Tibial artery (tissue), 4 donors: ENCODE measurements around the gene FBXW11.

ENCODE experiments used
- DNase-seq, 2 donors: peaks; one replicate each; pipeline ENCODE4 v3.0.0-alpha.2; 2019
- H3K27ac ChIP-seq, 2 donors: fragments of 200-600 bp; sonication (generic) in 1 of 2; 1 replicate in 1 of 2; 2 replicates in 1 of 2; pipeline ENCODE4 v1.5.1; 2018 to 2019; ENCODE audit warnings: mild to moderate bottlenecking in 1 of 2
- H3K27me3 ChIP-seq, 2 donors: fragments of 200-600 bp; sonication (generic) in 1 of 2; one replicate each; pipeline versions ENCODE4 v1.5.1 to v1.6.0; 2016 to 2019
- H3K36me3 ChIP-seq, 3 donors: fragments of 200-600 bp; sonication (generic) in 2 of 3; one replicate each; pipeline ENCODE4 v1.5.1; 2016 to 2019; ENCODE audit warnings: mild to moderate bottlenecking in 2 of 3
- H3K4me1 ChIP-seq, 4 donors: fragments of 200-600 bp; sonication (generic) in 2 of 4; 1 replicate in 3 of 4; 2 replicates in 1 of 4; pipeline ENCODE4 v1.5.1; 2016 to 2019
- H3K4me3 ChIP-seq, 2 donors: fragments of 200-600 bp; sonication (generic) in 1 of 2; 1 replicate in 1 of 2; 2 replicates in 1 of 2; pipeline ENCODE4 v1.5.1; 2018 to 2019; ENCODE audit warnings: mild to moderate bottlenecking in 2 of 2
- H3K9me3 ChIP-seq, 3 donors: fragments of 200-600 bp; sonication (generic) in 1 of 3; one replicate each; pipeline ENCODE4 v1.5.1; 2016 to 2019
- intact Hi-C: fragments of 100-400 bp; cut with DNase I; formaldehyde crosslinking; loops from one replicate; pipeline ENCODE4 v1.15.0; 2023; ENCODE audit warnings: low total_unique reads
- TF ChIP-seq, protein P1 (sequence below), 2 experiments: fragments of 200-600 bp in 1 of 2; fragments of 450-650 bp in 1 of 2; IDR thresholded peaks; one replicate each; pipeline ENCODE4 v1.5.1; 2017 to 2019; ENCODE audit warnings: antibody characterized with exemption in 2 of 2, mild to moderate bottlenecking in 1 of 2, moderate library complexity in 1 of 2

The FBXW11 gene

DNA sequence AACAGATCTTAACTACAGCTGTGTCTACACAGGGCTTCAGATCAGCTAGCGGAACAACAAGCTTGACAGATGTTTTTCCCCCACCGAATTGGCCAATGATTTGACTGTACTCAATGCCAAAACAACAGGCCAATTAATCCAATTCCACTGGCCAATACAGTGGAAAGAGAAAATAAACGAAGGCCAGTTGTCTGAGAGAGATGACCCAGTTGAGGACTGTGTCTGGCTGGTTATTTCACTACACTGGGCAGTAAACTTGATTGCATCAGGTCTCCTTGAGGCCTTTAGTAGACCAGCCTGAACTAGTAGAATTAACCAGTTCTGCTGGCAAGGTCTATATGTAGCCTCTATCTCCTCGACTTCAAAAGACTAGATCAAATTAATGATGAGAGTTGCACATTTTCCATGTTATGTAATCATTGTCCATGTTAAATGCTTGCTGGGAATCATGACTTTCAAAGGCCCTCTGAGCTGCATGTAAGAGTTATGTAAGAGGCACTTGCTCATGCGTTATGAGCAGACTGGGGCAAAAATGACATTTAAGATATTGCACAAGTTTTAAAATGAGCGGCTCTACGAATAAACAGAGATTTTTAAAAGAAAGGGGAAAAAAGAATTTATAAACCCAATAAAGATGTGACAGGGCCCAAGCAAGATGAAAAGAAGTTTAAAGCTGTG lies 192.5 kb downstream of the FBXW11 start:
- Histone ChIP-seq H3K9me3 (peaks cover 0 to 13% (median 5%) of the 10 kb centered on the region in 3 donors), H3K36me3 (no peaks in the 10 kb centered on the region), H3K4me3 (no peak overlapping the region), H3K27me3 (peaks cover 0 to 8% of the 10 kb centered on the region in 2 donors), H3K4me1 (no peaks in the 10 kb centered on the region), H3K27ac (no peak overlapping the region)
- TF ChIP-seq, protein P1, sequence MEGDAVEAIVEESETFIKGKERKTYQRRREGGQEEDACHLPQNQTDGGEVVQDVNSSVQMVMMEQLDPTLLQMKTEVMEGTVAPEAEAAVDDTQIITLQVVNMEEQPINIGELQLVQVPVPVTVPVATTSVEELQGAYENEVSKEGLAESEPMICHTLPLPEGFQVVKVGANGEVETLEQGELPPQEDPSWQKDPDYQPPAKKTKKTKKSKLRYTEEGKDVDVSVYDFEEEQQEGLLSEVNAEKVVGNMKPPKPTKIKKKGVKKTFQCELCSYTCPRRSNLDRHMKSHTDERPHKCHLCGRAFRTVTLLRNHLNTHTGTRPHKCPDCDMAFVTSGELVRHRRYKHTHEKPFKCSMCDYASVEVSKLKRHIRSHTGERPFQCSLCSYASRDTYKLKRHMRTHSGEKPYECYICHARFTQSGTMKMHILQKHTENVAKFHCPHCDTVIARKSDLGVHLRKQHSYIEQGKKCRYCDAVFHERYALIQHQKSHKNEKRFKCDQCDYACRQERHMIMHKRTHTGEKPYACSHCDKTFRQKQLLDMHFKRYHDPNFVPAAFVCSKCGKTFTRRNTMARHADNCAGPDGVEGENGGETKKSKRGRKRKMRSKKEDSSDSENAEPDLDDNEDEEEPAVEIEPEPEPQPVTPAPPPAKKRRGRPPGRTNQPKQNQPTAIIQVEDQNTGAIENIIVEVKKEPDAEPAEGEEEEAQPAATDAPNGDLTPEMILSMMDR (IDR thresholded peaks at IDR 0.05) = no peak
- intact Hi-C loops = no loop called here
- DNase-seq = no peak

DNA sequence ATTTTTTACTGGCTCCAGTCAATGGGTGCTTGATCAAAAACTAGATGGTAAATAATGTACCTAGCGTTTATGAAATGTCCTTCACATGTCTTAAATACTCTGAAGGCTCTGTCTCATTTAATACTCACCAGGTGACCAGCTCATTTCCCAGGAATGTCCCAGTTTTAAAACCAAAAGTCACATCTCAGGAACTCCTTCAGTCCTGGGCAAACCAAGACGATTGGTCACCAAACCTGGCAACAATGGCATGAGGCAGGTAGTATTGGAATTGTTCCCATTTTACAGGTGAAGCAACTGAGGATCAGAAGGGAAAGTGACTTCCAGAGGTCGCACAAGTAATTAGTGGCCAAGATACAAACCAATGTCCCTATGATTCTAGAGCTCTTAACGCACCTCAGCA lies 193.2 kb downstream of the FBXW11 start:
- intact Hi-C loops = no loop called here
- Histone ChIP-seq H3K4me1 (no peaks in the 10 kb centered on the region), H3K9me3 (peaks cover 0 to 13% (median 5%) of the 10 kb centered on the region in 3 donors), H3K36me3 (no peaks in the 10 kb centered on the region), H3K27me3 (peaks cover 0 to 4% of the 10 kb centered on the region in 2 donors), H3K4me3 (no peak overlapping the region), H3K27ac (no peak overlapping the region)
- TF ChIP-seq, protein P1 (IDR thresholded peaks at IDR 0.05) = no peak
- DNase-seq = no peak
